Ishikawa (cell line): ENCODE results near the gene HK3.

Experiments
- CREB1 ChIP-seq: IDR thresholded peaks from 2 replicates; pipeline ENCODE4 v1.6.1; 2012; ENCODE audit warnings: low read depth
- RAD21 ChIP-seq: IDR thresholded peaks from 2 replicates; pipeline ENCODE4 v1.6.1; 2012; ENCODE audit warnings: low read depth
- TAF1 ChIP-seq: IDR thresholded peaks from 2 replicates; pipeline ENCODE4 v1.6.1; 2012; ENCODE audit warnings: low read depth, mild to moderate bottlenecking
- YY1 ChIP-seq: IDR thresholded peaks from 2 replicates; pipeline ENCODE4 v1.6.1; 2012; ENCODE audit warnings: low read depth

GRCh38 chr5:176906126-176906525, 7.0 kb upstream of the HK3 start:
- TF ChIP-seq YY1 (no peak), CREB1 (no peak), RAD21 (no peak), TAF1 (no peak)
